ENCODE data around the gene KRT7.

Gene KRT7

GRCh38 chr12:52213564-52214420, 19.3 kb upstream of the KRT7 start:
- Histone ChIP-seq H3K4me3 (ENCODE audit: low read depth, low read length) (no peak overlapping the region), H3K9me3 (ENCODE audit: severe bottlenecking) (no peaks in the 10 kb centered on the region), H3K36me3 (no peaks in the 10 kb centered on the region), H3K27ac (no peak overlapping the region), H3K27me3 (ENCODE audit: insufficient read depth, low read depth, severe bottlenecking) (no peaks in the 10 kb centered on the region)
- DNase-seq: peak; percentile 88
- peak; percentile 100 for TF ChIP-seq CTCF (IDR thresholded peaks at IDR 0.05; ENCODE audit: low read depth, low read length)

GRCh38 chr12:52214421-52214802, 18.6 kb upstream of the KRT7 start:
- H3K27ac ChIP-seq: no peak overlapping the region
- no peaks in the 10 kb centered on the region for H3K9me3 ChIP-seq (ENCODE audit: severe bottlenecking)
- no peak overlapping the region for H3K4me3 ChIP-seq (ENCODE audit: low read depth, low read length)
- peak; percentile 21; the same call in 1 of the 2 replicates for TF ChIP-seq CTCF (IDR thresholded peaks at IDR 0.05; ENCODE audit: low read depth, low read length)
- DNase-seq: no peak
- H3K36me3 ChIP-seq: no peaks in the 10 kb centered on the region
- H3K27me3 ChIP-seq (ENCODE audit: insufficient read depth, low read depth, severe bottlenecking): no peaks in the 10 kb centered on the region

GRCh38 chr12:52215587-52216031, 17.4 kb upstream of the KRT7 start:
- no peak for DNase-seq
- H3K9me3 ChIP-seq (ENCODE audit: severe bottlenecking): no peaks in the 10 kb centered on the region
- TF ChIP-seq CTCF (IDR thresholded peaks at IDR 0.05; ENCODE audit: low read depth, low read length): no peak
- no peak overlapping the region for H3K4me3 ChIP-seq (ENCODE audit: low read depth, low read length)
- H3K36me3 ChIP-seq: no peaks in the 10 kb centered on the region
- no peak overlapping the region for H3K27ac ChIP-seq
- no peaks in the 10 kb centered on the region for H3K27me3 ChIP-seq (ENCODE audit: insufficient read depth, low read depth, severe bottlenecking)

GRCh38 chr12:52216100-52216499, 16.9 kb upstream of the KRT7 start:
- no peak for TF ChIP-seq CTCF (IDR thresholded peaks at IDR 0.05; ENCODE audit: low read depth, low read length)
- no peaks in the 10 kb centered on the region for H3K9me3 ChIP-seq (ENCODE audit: severe bottlenecking)
- DNase-seq: no peak

GRCh38 chr12:52216807-52217206, 16.2 kb upstream of the KRT7 start:
- H3K27me3 ChIP-seq (ENCODE audit: insufficient read depth, low read depth, severe bottlenecking): no peaks in the 10 kb centered on the region
- no peak for TF ChIP-seq CTCF (IDR thresholded peaks at IDR 0.05; ENCODE audit: low read depth, low read length)
- no peaks in the 10 kb centered on the region for H3K36me3 ChIP-seq
- no peak overlapping the region for H3K27ac ChIP-seq
- H3K4me3 ChIP-seq (ENCODE audit: low read depth, low read length): no peak overlapping the region
- no peak for DNase-seq
- H3K9me3 ChIP-seq (ENCODE audit: severe bottlenecking): no peaks in the 10 kb centered on the region

More at GRCh38 chr12:52216100-52216499, 16.9 kb upstream of the KRT7 start:
- Histone ChIP-seq H3K4me3 (ENCODE audit: low read depth, low read length) (no peak overlapping the region), H3K27me3 (ENCODE audit: insufficient read depth, low read depth, severe bottlenecking) (no peaks in the 10 kb centered on the region), H3K36me3 (no peaks in the 10 kb centered on the region), H3K27ac (no peak overlapping the region)
